Activated B cell treated with CpG ODN at 0.5 μM for 24 hours (primary cell): ENCODE data around the gene FAN1. TPM values are rescaled to one million over a fixed set of nuclear protein-coding genes. Genes with fewer than 3 reads are reported as not detected.
"Not testable (repeated sequence)": the region's sequence is repeated elsewhere in the genome, so short reads cannot be mapped to it uniquely, and the experiment has no call there.

Experiments
- ATAC-seq: fragments of 200-7000 bp; cut with Tn5 transposase; one replicate; pipeline ENCODE4 v1.10.0; 2021; ENCODE audit warnings: low read depth, mild to moderate bottlenecking, moderate library complexity
- CTCF ChIA-PET: fragments of 350-600 bp; sonication (Branson Sonifier 250); formaldehyde crosslinking; loops from one replicate; lab custom pipeline; 2021; ENCODE audit warnings: antibody characterized with exemption; lab: Charles Lee
- POLR2A ChIA-PET: fragments of 350-600 bp; sonication (Branson Sonifier 250); formaldehyde crosslinking; loops from one replicate; lab custom pipeline; 2021; ENCODE audit warnings: antibody characterized with exemption; lab: Charles Lee
- DNase-seq: peaks from one replicate; pipeline ENCODE4 v3.0.0; 2022
- H3K27ac Mint-ChIP-seq: one replicate; pipeline ENCODE4 v1.8.0; 2020; ENCODE audit warnings: mixed read lengths
- H3K27me3 Mint-ChIP-seq: one replicate; pipeline ENCODE4 v1.8.0; 2021; ENCODE audit warnings: mixed read lengths
- H3K36me3 Mint-ChIP-seq: one replicate; pipeline ENCODE4 v1.8.0; 2021; ENCODE audit warnings: low read depth, mixed read lengths
- H3K4me1 Mint-ChIP-seq: one replicate; pipeline ENCODE4 v1.8.0; 2021; ENCODE audit warnings: mixed read lengths
- H3K4me3 Mint-ChIP-seq: one replicate; pipeline ENCODE4 v1.8.0; 2020; ENCODE audit warnings: mild to moderate bottlenecking, mixed read lengths
- H3K9me3 Mint-ChIP-seq: one replicate; pipeline ENCODE4 v1.8.0; 2020; ENCODE audit warnings: mixed read lengths
- intact Hi-C: fragments of 100-400 bp; cut with micrococcal nuclease; formaldehyde crosslinking; loops from one replicate; pipeline ENCODE4 v1.15.1; 2024
- total RNA-seq: library from RNA; stranded (reverse); gene quantifications from 2 replicates; pipeline ENCODE4 v1.2.3, GENCODE V29; 2022
- TF ChIP-seq, protein P1 (sequence below): fragments of 200-600 bp; IDR thresholded peaks from one replicate; pipeline ENCODE4 v1.8.0; 2022; ENCODE audit warnings: antibody characterized with exemption, mild to moderate bottlenecking

The FAN1 gene
- total RNA-seq, 1 donor from 2014 or later: 20.8 TPM

DNA sequence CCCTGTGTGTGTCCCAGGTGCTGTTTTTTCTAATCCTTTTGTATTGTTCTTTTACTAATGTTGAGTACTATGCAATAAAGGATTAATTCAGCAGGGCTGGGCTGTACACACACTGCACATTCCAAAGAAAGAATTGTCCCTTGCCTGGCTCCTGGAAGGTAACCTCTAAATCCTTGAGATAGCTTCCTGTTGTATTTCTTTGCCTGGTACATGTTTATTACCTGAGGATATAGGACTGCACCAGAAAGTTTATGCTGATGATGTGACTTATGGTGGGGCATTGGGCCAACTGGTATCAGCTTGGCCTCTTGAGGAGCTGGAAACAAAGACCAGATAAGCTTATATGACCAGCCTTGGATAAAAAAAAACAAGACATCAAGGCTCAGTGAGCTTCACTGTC, 26.6 kb upstream of the FAN1 start:
- ChIA-PET POLR2A (no interaction called here), CTCF (no interaction called here)
- intact Hi-C loops: no loop called here
- TF ChIP-seq, protein P1, sequence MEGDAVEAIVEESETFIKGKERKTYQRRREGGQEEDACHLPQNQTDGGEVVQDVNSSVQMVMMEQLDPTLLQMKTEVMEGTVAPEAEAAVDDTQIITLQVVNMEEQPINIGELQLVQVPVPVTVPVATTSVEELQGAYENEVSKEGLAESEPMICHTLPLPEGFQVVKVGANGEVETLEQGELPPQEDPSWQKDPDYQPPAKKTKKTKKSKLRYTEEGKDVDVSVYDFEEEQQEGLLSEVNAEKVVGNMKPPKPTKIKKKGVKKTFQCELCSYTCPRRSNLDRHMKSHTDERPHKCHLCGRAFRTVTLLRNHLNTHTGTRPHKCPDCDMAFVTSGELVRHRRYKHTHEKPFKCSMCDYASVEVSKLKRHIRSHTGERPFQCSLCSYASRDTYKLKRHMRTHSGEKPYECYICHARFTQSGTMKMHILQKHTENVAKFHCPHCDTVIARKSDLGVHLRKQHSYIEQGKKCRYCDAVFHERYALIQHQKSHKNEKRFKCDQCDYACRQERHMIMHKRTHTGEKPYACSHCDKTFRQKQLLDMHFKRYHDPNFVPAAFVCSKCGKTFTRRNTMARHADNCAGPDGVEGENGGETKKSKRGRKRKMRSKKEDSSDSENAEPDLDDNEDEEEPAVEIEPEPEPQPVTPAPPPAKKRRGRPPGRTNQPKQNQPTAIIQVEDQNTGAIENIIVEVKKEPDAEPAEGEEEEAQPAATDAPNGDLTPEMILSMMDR: no peak
- H3K36me3 Mint-ChIP-seq: peaks cover 2% of the 10 kb centered on the region
- no peaks in the 10 kb centered on the region for H3K27me3 Mint-ChIP-seq
- H3K4me3 Mint-ChIP-seq: no peak overlapping the region
- H3K4me1 Mint-ChIP-seq: no peaks in the 10 kb centered on the region
- no peak overlapping the region for H3K27ac Mint-ChIP-seq
- DNase-seq (no peak), ATAC-seq (no peak)
- H3K9me3 Mint-ChIP-seq: peaks cover 14% of the 10 kb centered on the region

DNA sequence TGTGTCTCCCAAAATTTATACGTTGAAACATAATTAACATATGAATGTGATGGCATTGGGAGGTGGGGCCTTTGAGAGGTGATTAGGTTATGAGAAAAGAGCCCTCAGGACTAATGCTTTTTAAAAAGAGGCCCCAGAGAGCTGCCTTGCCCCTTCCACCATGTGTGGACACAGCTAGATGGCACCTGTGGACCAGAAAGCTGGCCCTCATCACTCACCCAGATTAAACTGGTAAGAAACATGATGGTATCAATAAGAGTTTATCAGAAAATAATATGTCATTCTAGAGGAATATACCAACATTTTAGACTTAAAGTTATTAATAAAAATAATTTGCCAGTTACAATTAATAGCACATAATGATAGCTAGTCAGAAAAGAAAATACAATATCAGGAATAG, 25.2 kb upstream of the FAN1 start:
- ATAC-seq (no peak), DNase-seq (no peak)
- Mint-ChIP-seq H3K4me3 (no peak overlapping the region), H3K9me3 (peaks cover 14% of the 10 kb centered on the region), H3K4me1 (no peaks in the 10 kb centered on the region), H3K27me3 (no peaks in the 10 kb centered on the region), H3K27ac (no peak overlapping the region), H3K36me3 (peaks cover 2% of the 10 kb centered on the region)
- intact Hi-C loops: no loop called here
- TF ChIP-seq, protein P1: no peak
- POLR2A ChIA-PET: no interaction called here
- CTCF ChIA-PET: no interaction called here

DNA sequence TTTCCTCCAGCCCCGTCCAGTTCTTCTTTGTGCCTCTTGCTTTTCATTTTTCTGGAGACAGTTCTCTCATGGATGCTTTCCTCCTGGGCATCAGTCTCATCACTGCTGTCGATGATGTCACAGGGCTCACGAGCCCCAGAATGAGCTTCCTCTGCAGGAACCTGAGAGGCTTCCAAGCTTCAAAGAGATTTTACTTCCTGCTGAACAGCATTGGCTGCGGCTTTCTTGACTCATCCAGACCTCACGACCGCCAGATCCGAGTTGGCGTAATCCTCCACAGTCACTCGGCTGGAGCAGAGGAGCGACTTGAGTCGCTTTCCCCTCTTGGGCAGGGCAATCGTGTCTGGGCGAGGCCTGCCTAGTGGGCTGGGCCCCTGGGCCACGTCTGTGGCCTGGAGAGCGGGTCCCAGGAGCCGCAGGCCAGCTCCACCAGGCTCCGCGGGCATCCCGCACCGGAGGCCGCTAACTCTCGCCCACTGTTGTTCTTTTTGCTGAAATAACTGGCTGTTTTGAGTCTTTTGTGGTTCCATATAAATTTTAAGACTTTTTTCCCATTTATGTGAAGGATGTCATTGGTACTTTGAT, 20.8 kb upstream of the FAN1 start:
- no peak for ATAC-seq
- Mint-ChIP-seq H3K4me3 (no peak overlapping the region), H3K27ac (no peak overlapping the region), H3K9me3 (peaks cover 10% of the 10 kb centered on the region), H3K36me3 (peaks cover 2% of the 10 kb centered on the region), H3K4me1 (no peaks in the 10 kb centered on the region), H3K27me3 (peaks cover 2% of the 10 kb centered on the region)
- CTCF ChIA-PET: no interaction called here
- POLR2A ChIA-PET: no interaction called here
- intact Hi-C loops: no loop called here
- TF ChIP-seq, protein P1: no peak
- DNase-seq: no peak

DNA sequence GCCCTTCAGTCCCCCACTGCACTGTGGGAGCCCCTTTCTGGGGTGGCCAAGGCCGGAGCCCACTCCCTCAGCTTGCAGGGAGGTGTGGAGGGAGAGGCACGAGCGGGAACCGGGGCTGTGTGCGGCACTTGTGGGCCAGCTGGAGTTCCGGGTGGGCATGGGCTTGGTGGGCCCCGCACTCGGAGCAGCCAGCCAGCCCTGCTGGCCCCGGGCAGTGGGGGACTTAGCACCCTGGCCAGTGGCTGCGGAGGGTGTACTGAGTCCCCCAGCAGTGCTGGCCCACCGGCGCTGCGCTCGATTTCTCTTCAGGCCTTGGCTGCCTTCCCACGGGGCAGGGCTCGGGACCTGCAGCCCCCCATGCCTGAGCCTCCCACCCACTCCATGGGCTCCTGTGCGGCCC, 20.0 kb upstream of the FAN1 start:
- CTCF ChIA-PET, H3K4me1 Mint-ChIP-seq, H3K36me3 Mint-ChIP-seq, POLR2A ChIA-PET, H3K27me3 Mint-ChIP-seq, ATAC-seq, intact Hi-C loops, DNase-seq, H3K4me3 Mint-ChIP-seq, H3K27ac Mint-ChIP-seq: not testable (repeated sequence)
- H3K9me3 Mint-ChIP-seq: peaks cover 10% of the 10 kb centered on the region

DNA sequence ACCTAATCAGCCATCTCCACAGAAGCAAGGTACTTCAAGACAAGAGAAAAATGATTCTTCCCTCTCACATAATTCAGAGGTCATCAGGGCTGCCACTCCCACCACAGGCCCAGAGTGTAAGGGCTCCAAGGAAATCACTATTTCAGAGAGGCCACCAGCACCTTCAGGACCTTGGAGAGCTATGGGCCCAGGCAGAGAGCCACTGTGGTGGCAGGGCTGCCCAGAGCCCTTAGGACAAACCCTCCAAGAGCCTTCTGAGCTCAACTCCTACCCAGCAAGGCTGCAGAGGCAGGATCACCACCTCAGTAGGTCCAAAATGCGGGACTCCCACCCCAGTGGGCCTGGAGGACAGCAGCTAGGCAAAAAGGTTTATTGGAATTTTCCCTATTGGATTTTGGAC, 17.9 kb upstream of the FAN1 start:
- intact Hi-C loops: no loop called here
- peaks cover 2% of the 10 kb centered on the region for H3K27me3 Mint-ChIP-seq
- H3K36me3 Mint-ChIP-seq: no peaks in the 10 kb centered on the region
- ATAC-seq (no peak), DNase-seq (no peak)
- H3K9me3 Mint-ChIP-seq: peaks cover under 1% of the 10 kb centered on the region
- ChIA-PET POLR2A (no interaction called here), CTCF (no interaction called here)
- no peak overlapping the region for H3K27ac Mint-ChIP-seq
- H3K4me3 Mint-ChIP-seq: no peak overlapping the region
- TF ChIP-seq, protein P1: no peak
- H3K4me1 Mint-ChIP-seq: no peaks in the 10 kb centered on the region

DNA sequence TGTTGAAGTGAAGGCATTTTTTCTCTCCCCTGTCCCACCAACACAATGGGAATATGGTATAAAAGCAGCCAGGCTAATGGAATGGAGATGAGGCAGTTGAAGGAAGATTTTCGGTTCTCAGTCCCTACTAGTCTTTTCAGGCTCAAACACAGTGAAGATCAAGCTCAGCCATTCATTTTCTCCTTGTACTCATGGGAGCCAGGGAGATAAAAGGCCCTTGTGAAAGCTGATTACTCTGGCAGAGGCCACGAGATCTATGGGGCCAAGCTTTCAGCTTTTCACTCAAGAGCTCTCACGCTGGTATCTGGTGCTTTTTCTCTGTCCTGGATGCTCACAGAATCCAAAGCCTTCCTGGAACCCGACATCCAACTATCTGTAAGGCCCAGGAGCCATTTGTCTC, 14.5 kb upstream of the FAN1 start:
- Mint-ChIP-seq H3K36me3 (no peaks in the 10 kb centered on the region), H3K27ac (no peak overlapping the region), H3K4me1 (peaks cover under 1% of the 10 kb centered on the region), H3K4me3 (no peak overlapping the region), H3K27me3 (peaks cover 2% of the 10 kb centered on the region), H3K9me3 (no peaks in the 10 kb centered on the region)
- intact Hi-C loops: no loop called here
- no peak for ATAC-seq
- no peak for DNase-seq
- ChIA-PET CTCF (no interaction called here), POLR2A (no interaction called here)
- TF ChIP-seq, protein P1: no peak
